HepG2 (cell line): ENCODE measurements around the gene CNBD2. TPM values are rescaled to one million over a fixed set of nuclear protein-coding genes. Genes with fewer than 3 reads are reported as not detected.

Experiments
- ATF3 ChIP-seq: sonication (generic); formaldehyde crosslinking; IDR thresholded peaks from 2 replicates; pipeline ENCODE4 v1.4.0; 2020; ENCODE audit warnings: missing genetic modification reagents
- BHLHE40 ChIP-seq: IDR thresholded peaks from 2 replicates; pipeline ENCODE4 v1.6.1; 2011; ENCODE audit warnings: low read length, improper control_type of control experiment
- ETS1 ChIP-seq: sonication (generic); formaldehyde crosslinking; IDR thresholded peaks from 2 replicates; pipeline ENCODE4 v1.4.0; 2020; ENCODE audit warnings: missing genetic modification reagents
- GRHL1 ChIP-seq: sonication (generic); formaldehyde crosslinking; conservative IDR thresholded peaks from 2 replicates; pipeline ENCODE4 v1.8.0; 2022; ENCODE audit warnings: missing genetic modification reagents
- HDAC1 ChIP-seq: sonication (generic); formaldehyde crosslinking; IDR thresholded peaks from 2 replicates; pipeline ENCODE4 v1.5.1; 2020; ENCODE audit warnings: mild to moderate bottlenecking, missing genetic modification reagents
- IRF1 ChIP-seq: sonication (generic); formaldehyde crosslinking; IDR thresholded peaks from 2 replicates; pipeline ENCODE4 v1.4.0; 2020; ENCODE audit warnings: low read depth, mild to moderate bottlenecking, missing genetic modification reagents
- KAT7 ChIP-seq: IDR thresholded peaks from 2 replicates; pipeline ENCODE4 v1.6.1; 2018; ENCODE audit warnings: borderline replicate concordance, missing compliant biosample characterization
- SKI ChIP-seq: fragments of 450-650 bp; IDR thresholded peaks from one replicate; pipeline ENCODE4 v1.6.1; 2018; ENCODE audit warnings: mild to moderate bottlenecking; ENCODE audit not compliant: partially characterized antibody
- ZBTB4 ChIP-seq: sonication (generic); formaldehyde crosslinking; IDR thresholded peaks from 2 replicates; pipeline ENCODE4 v1.4.0; 2020; ENCODE audit warnings: missing genetic modification reagents, mild to moderate bottlenecking, borderline replicate concordance
- ZNF17 ChIP-seq: sonication (generic); formaldehyde crosslinking; IDR thresholded peaks from 2 replicates; pipeline ENCODE4 v1.5.0; 2020; ENCODE audit warnings: mild to moderate bottlenecking, missing genetic modification reagents
- ZNF224 ChIP-seq: sonication (generic); formaldehyde crosslinking; IDR thresholded peaks from 2 replicates; pipeline ENCODE4 v1.5.0; 2020; ENCODE audit warnings: mild to moderate bottlenecking, missing genetic modification reagents
- ZNF367 ChIP-seq: sonication (generic); formaldehyde crosslinking; IDR thresholded peaks from 2 replicates; pipeline ENCODE4 v1.4.0; 2020; ENCODE audit warnings: missing genetic modification reagents, borderline replicate concordance
- ZNF574 ChIP-seq: sonication (generic); formaldehyde crosslinking; IDR thresholded peaks from 2 replicates; pipeline ENCODE4 v1.4.0; 2020; ENCODE audit warnings: missing genetic modification reagents
- ZNF629 ChIP-seq: sonication (generic); formaldehyde crosslinking; conservative IDR thresholded peaks from 2 replicates; pipeline ENCODE4 v1.5.0; 2020; ENCODE audit warnings: missing genetic modification reagents
- polyA plus RNA-seq, 8 experiments: library from polyadenylated mRNA; depleted of rRNA in 3 of 8; stranded (reverse) in 7 of 8; unstranded in 1 of 8; fragments of >200 nt; fragmentation: Illumina TruSeq in 4 of 8; extraction: Trizol in 4 of 8; gene quantifications; 2 replicates each; pipeline versions ENCODE4 v1.2.1 to v1.2.3, GENCODE V29; 2011 to 2016; ENCODE audit warnings: low read depth in 4 of 8, missing spikeins in 1 of 8, mixed read lengths in 1 of 8; ENCODE audit not compliant: insufficient read depth in 1 of 8
- total RNA-seq, 5 experiments: library from RNA; depleted of rRNA; stranded (reverse); fragments of >200 nt; fragmentation: Illumina TruSeq; extraction: Trizol; gene quantifications; 2 replicates each; pipeline ENCODE4 v1.2.3, GENCODE V29; 2016; ENCODE audit warnings: low read depth in 1 of 5

The CNBD2 gene
- total and polyA plus RNA-seq, 2 of the 13 experiments (the other 11 are each of a cell fraction or from before 2014, with no cell fraction given): 12.4 to 22.8 TPM

- TF ChIP-seq ETS1: no peak
- TF ChIP-seq SKI: peak; percentile 82
- TF ChIP-seq BHLHE40: peak; percentile 9; the same call in 1 of the 2 replicates
- no peak for TF ChIP-seq ATF3
- TF ChIP-seq ZBTB4 (CRISPR knock-in tag): peak; percentile 76
- no peak for TF ChIP-seq ZNF574 (CRISPR knock-in tag)
- TF ChIP-seq GRHL1 (CRISPR knock-in tag): no peak
- TF ChIP-seq ZNF629 (CRISPR knock-in tag): no peak
- TF ChIP-seq ZNF367 (CRISPR knock-in tag): no peak
- TF ChIP-seq ZNF224 (CRISPR knock-in tag): no peak
- TF ChIP-seq KAT7 (CRISPR knock-in tag): no peak
- TF ChIP-seq IRF1: 0 out of 2 replicates have a peak, but pooled peaks have one; percentile 9
- no peak; the same call in 1 of the 2 replicates for TF ChIP-seq HDAC1 (CRISPR knock-in tag)
- TF ChIP-seq ZNF17: no peak
Observed at GRCh38 chr20:36018208-36018988, 50.0 kb downstream of the CNBD2 start (continued).
